OCI-LY1 (cell line): ENCODE measurements around the gene SNX14.

ENCODE experiments used
- EZH2 ChIP-seq: fragments of 200-600 bp; sonication (generic), shearing (Covaris generic); IDR thresholded peaks from 2 replicates; pipeline ENCODE4 v1.8.0; 2017; ENCODE audit warnings: borderline replicate concordance, mixed run types, mild to moderate bottlenecking, antibody characterized with exemption, low read length, moderate library complexity, mixed read lengths
- TF ChIP-seq, protein P1 (sequence below): fragments of 200-600 bp; sonication (generic), shearing (Covaris generic); IDR thresholded peaks from 2 replicates; pipeline ENCODE4 v1.5.1; 2017; ENCODE audit warnings: mild to moderate bottlenecking, antibody characterized with exemption, low read length, moderate library complexity, mixed read lengths

DNA sequence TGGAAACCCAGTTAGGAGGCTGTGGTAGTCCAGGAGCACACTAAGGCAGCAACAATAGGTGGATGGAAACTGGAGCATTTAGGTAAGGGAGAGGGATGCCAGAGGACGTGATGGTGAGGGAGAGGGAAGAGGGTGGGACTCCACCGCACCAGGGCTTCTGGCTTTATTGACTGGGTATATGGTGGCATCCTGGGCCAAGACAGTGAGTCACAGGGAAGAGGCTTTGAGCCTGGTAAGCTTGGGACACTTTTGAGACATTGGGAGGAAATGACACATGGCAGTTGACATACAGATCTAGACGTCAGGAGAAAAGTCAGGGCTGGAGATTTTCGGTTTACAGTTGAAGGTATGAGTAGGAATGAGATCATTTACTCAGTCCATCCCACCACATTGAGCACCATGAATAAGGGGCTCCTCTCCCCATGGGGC is 128.9 kb downstream of the SNX14 start:
- TF ChIP-seq, protein P1, sequence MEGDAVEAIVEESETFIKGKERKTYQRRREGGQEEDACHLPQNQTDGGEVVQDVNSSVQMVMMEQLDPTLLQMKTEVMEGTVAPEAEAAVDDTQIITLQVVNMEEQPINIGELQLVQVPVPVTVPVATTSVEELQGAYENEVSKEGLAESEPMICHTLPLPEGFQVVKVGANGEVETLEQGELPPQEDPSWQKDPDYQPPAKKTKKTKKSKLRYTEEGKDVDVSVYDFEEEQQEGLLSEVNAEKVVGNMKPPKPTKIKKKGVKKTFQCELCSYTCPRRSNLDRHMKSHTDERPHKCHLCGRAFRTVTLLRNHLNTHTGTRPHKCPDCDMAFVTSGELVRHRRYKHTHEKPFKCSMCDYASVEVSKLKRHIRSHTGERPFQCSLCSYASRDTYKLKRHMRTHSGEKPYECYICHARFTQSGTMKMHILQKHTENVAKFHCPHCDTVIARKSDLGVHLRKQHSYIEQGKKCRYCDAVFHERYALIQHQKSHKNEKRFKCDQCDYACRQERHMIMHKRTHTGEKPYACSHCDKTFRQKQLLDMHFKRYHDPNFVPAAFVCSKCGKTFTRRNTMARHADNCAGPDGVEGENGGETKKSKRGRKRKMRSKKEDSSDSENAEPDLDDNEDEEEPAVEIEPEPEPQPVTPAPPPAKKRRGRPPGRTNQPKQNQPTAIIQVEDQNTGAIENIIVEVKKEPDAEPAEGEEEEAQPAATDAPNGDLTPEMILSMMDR: no peak
- TF ChIP-seq EZH2: no peak
